ENCODE results near the gene SEPHS1. TPM values are rescaled to one million over a fixed set of nuclear protein-coding genes. Genes with fewer than 3 reads are reported as not detected.

SEPHS1 gene
- total and polyA plus RNA-seq, 11 donors = 14.6 to 36.7 (median 31.1) TPM

- 96% methylated on average over 23 to 24 of the region's 24 CpGs for WGBS, 4 donors
- Histone ChIP-seq H3K9me3 (no peaks in the 10 kb centered on the region), H3K4me3 (no peak overlapping the region), H3K4me1 (peaks cover 0 to 11% (median 0%) of the 10 kb centered on the region in 12 donors), H3K27ac (no peak overlapping the region), H3K27me3 (no peaks in the 10 kb centered on the region), H3K36me3 (peaks cover 0 to 98% (median 90%) of the 10 kb centered on the region in 9 donors)
- no peak for ATAC-seq
- intact Hi-C loops (cut with DNase I) = no loop called here
- TF ChIP-seq, protein P1, sequence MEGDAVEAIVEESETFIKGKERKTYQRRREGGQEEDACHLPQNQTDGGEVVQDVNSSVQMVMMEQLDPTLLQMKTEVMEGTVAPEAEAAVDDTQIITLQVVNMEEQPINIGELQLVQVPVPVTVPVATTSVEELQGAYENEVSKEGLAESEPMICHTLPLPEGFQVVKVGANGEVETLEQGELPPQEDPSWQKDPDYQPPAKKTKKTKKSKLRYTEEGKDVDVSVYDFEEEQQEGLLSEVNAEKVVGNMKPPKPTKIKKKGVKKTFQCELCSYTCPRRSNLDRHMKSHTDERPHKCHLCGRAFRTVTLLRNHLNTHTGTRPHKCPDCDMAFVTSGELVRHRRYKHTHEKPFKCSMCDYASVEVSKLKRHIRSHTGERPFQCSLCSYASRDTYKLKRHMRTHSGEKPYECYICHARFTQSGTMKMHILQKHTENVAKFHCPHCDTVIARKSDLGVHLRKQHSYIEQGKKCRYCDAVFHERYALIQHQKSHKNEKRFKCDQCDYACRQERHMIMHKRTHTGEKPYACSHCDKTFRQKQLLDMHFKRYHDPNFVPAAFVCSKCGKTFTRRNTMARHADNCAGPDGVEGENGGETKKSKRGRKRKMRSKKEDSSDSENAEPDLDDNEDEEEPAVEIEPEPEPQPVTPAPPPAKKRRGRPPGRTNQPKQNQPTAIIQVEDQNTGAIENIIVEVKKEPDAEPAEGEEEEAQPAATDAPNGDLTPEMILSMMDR (IDR thresholded peaks at IDR 0.05) = no peak
- no peak for TF ChIP-seq POLR2A (IDR thresholded peaks at IDR 0.05)
- no peak for DNase-seq
Measured at GRCh38 chr10:13322615-13323148, 25.4 kb downstream of the SEPHS1 start.

DNA sequence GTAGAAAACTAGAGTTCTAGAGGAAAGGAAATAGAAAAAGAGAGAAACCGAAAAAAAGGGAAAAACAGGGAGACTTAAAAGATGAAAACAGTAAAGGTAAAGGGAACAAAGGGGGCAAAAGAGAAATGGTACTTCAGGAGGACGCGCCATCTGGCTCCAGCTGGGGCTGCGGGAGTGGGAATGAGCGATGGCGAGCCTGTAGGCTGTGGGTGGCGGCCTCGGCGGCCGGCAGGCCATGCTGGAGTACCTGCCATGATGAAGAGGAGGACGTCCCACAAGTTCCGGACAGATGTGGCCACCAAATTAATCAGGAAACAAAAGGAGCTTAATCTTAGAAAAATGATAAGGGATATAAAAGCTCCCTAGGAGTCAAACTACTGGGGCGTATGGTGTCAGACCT lies 26.5 kb downstream of the SEPHS1 start:
- Histone ChIP-seq H3K4me1 (peaks cover 0 to 11% (median 0%) of the 10 kb centered on the region in 12 donors), H3K27me3 (no peaks in the 10 kb centered on the region), H3K36me3 (peaks cover 0 to 91% (median 79%) of the 10 kb centered on the region in 9 donors), H3K27ac (no peak overlapping the region), H3K4me3 (no peak overlapping the region), H3K9me3 (no peaks in the 10 kb centered on the region)
- no peak for TF ChIP-seq POLR2A (IDR thresholded peaks at IDR 0.05)
- TF ChIP-seq, protein P1 (IDR thresholded peaks at IDR 0.05) = no peak
- intact Hi-C loops (cut with DNase I) = no loop called here
- ATAC-seq (no peak), DNase-seq (no peak)
- 93 to 97% (median 96%) methylated on average over 13 of the region's 13 CpGs for WGBS, 4 donors

DNA sequence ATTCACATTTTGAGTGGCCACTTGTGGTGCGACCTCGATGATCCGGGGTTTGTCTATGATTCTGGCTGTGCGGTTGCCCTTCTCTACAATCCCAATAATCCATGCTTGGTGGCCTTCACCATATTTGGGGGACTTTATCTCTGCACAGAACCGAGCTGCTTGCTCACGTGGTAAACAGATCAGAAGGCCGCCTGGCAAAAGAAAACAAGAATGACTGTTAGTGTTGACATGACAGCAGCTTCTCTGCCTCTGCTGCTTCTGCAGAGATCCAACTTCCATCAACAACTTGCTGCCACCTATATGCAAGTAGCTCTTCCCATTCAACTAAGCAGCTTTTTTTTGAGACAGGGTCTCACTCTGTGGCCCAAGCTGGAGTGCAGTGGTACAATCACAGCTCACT lies 28.9 kb downstream of the SEPHS1 start:
- Histone ChIP-seq H3K27me3 (no peaks in the 10 kb centered on the region), H3K9me3 (no peaks in the 10 kb centered on the region), H3K4me1 (peaks cover 0 to 11% (median 0%) of the 10 kb centered on the region in 12 donors), H3K36me3 (peaks cover 0 to 67% (median 56%) of the 10 kb centered on the region in 9 donors), H3K4me3 (no peak overlapping the region), H3K27ac (peak overlapping the region in 1 of 12 donors; percentile 38)
- TF ChIP-seq POLR2A (IDR thresholded peaks at IDR 0.05) = no peak
- TF ChIP-seq, protein P1 (IDR thresholded peaks at IDR 0.05) = no peak
- intact Hi-C loops (cut with DNase I) = no loop called here
- WGBS, 4 donors = 52 to 69% (median 57%) methylated on average over 7 of the region's 7 CpGs
- peak in 1 of 4 donors; percentile 47 for ATAC-seq
- no peak for DNase-seq

DNA sequence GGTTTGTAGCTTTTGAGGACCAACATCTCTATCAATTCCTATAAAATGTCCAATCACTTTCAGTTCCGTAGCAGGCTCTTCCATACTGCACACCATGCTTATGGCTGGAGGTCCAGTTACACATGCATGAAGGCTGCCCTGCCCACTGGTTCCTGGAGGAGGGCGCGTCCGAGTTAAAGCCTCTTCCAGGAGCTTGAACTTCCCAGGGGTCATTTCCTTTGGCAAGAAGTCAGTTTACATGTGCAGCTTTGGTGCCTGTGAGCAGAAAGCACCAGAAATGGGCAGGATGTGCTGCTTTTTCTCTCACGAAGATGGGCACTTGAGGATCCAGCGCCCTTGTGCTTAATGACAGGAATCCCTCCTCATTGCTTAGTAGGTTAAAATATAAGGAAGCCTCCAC lies 30.6 kb downstream of the SEPHS1 start:
- WGBS, 4 donors = 58 to 65% (median 60%) methylated on average over 6 of the region's 6 CpGs
- no peak overlapping the region for H3K4me3 ChIP-seq
- H3K27ac ChIP-seq = no peak overlapping the region
- peaks cover 0 to 11% (median 0%) of the 10 kb centered on the region in 12 donors for H3K4me1 ChIP-seq
- no peaks in the 10 kb centered on the region for H3K9me3 ChIP-seq
- DNase-seq (peak in 2 of 5 donors; percentile 29 to 35), ATAC-seq (peak in 3 of 4 donors; percentile 52 to 74 (median 61))
- no peaks in the 10 kb centered on the region for H3K27me3 ChIP-seq
- peaks cover 0 to 50% (median 40%) of the 10 kb centered on the region in 9 donors for H3K36me3 ChIP-seq
- TF ChIP-seq, protein P1 (IDR thresholded peaks at IDR 0.05) = no peak
- peak in 1 of 2 donors; percentile 11 for TF ChIP-seq POLR2A (IDR thresholded peaks at IDR 0.05)
- intact Hi-C loops (cut with DNase I) = no loop called here
